ENCODE measurements around the gene HDAC2.
"Not testable (repeated sequence)": the region's sequence is repeated elsewhere in the genome, so short reads cannot be mapped to it uniquely, and the experiment has no call there.

HDAC2 gene

GRCh38 chr6:113971741-113972140 is 793 bp upstream of the HDAC2 start:
- DNase-seq (ENCODE audit: low read depth in 2 of 2): no peak

- peak in 1 of 2 donors; percentile 25 for DNase-seq (ENCODE audit: low read depth in 2 of 2)
Observed at GRCh38 chr6:113969888-113970804, 802 bp downstream of the HDAC2 start.

- no peak for DNase-seq (ENCODE audit: low read depth in 2 of 2)
Observed at GRCh38 chr6:113968472-113968871, 2.5 kb downstream of the HDAC2 start.

GRCh38 chr6:113967777-113968176 is 3.2 kb downstream of the HDAC2 start:
- DNase-seq (ENCODE audit: low read depth in 2 of 2): no peak

- DNase-seq (ENCODE audit: low read depth in 2 of 2): no peak
Observed at GRCh38 chr6:113960795-113961194, 10.2 kb downstream of the HDAC2 start.

GRCh38 chr6:113959235-113959634 is 11.7 kb downstream of the HDAC2 start:
- DNase-seq (ENCODE audit: low read depth in 2 of 2): no peak

GRCh38 chr6:113954653-113955052 is 16.3 kb downstream of the HDAC2 start:
- DNase-seq (ENCODE audit: low read depth in 2 of 2): no peak

GRCh38 chr6:113953346-113953745 is 17.6 kb downstream of the HDAC2 start:
- DNase-seq (ENCODE audit: low read depth in 2 of 2): no peak

GRCh38 chr6:113949499-113949898 is 21.4 kb downstream of the HDAC2 start:
- no peak for DNase-seq (ENCODE audit: low read depth in 2 of 2)

- no peak for DNase-seq (ENCODE audit: low read depth in 2 of 2)
Observed at GRCh38 chr6:113944701-113945100, 26.2 kb downstream of the HDAC2 start.

GRCh38 chr6:113939825-113940224 is 31.1 kb downstream of the HDAC2 start:
- DNase-seq (ENCODE audit: low read depth in 2 of 2): no peak

GRCh38 chr6:113936093-113936934 is 34.6 kb downstream of the HDAC2 start:
- no peak for DNase-seq (ENCODE audit: low read depth in 2 of 2)

- no peak for DNase-seq (ENCODE audit: low read depth in 2 of 2)
Observed at GRCh38 chr6:113934101-113934500, 36.8 kb downstream of the HDAC2 start.

GRCh38 chr6:113931907-113932306 is 39.0 kb downstream of the HDAC2 start:
- DNase-seq (ENCODE audit: low read depth in 2 of 2): not testable (repeated sequence)

GRCh38 chr6:113930183-113930582 is 40.8 kb downstream of the HDAC2 start:
- DNase-seq (ENCODE audit: low read depth in 2 of 2): no peak

- DNase-seq (ENCODE audit: low read depth in 2 of 2): no peak
Observed at GRCh38 chr6:113927001-113927400, 43.9 kb downstream of the HDAC2 start.

- no peak for DNase-seq (ENCODE audit: low read depth in 2 of 2)
Observed at GRCh38 chr6:113925378-113925777, 45.6 kb downstream of the HDAC2 start.

- DNase-seq (ENCODE audit: low read depth in 2 of 2): no peak
Observed at GRCh38 chr6:113924312-113924723, 46.6 kb downstream of the HDAC2 start.

- no peak for DNase-seq (ENCODE audit: low read depth in 2 of 2)
Observed at GRCh38 chr6:113923526-113923925, 47.4 kb downstream of the HDAC2 start.

- DNase-seq (ENCODE audit: low read depth in 2 of 2): no peak
Observed at GRCh38 chr6:113921299-113921904, 49.5 kb downstream of the HDAC2 start.

- DNase-seq (ENCODE audit: low read depth in 2 of 2): no peak
Observed at GRCh38 chr6:113920663-113921267, 50.2 kb downstream of the HDAC2 start.

- DNase-seq (ENCODE audit: low read depth in 2 of 2): not testable (repeated sequence)
Observed at GRCh38 chr6:113910285-113910684, 60.7 kb downstream of the HDAC2 start.

Data from activated CD8-positive, alpha-beta memory T cell treated with anti-CD3 and anti-CD28 coated beads for 4 hours (primary cell).